ENCODE data around the gene ABCA7. TPM values are rescaled to one million over a fixed set of nuclear protein-coding genes. Genes with fewer than 3 reads are reported as not detected.

The ABCA7 gene
- total and polyA plus RNA-seq, 7 donors = 1.8 to 25.1 (median 9.9) TPM

- Histone ChIP-seq H3K36me3 (peaks cover 0 to 4% (median under 1%) of the 10 kb centered on the region in 4 donors), H3K27me3 (peaks cover 40 to 93% (median 74%) of the 10 kb centered on the region in 3 donors), H3K27ac (no peak overlapping the region), H3K9me3 (no peaks in the 10 kb centered on the region), H3K4me3 (no peak overlapping the region), H3K4me1 (peaks cover 0 to 33% (median 25%) of the 10 kb centered on the region in 4 donors)
- intact Hi-C loops (cut with DNase I) = no loop called here
- WGBS, 2 donors = 45 to 65% methylated on average over 3 of the region's 3 CpGs
- TF ChIP-seq POLR2A (IDR thresholded peaks at IDR 0.05) (no peak), POLR2AphosphoS5 (IDR thresholded peaks at IDR 0.05) (no peak), EP300 (IDR thresholded peaks at IDR 0.05) (no peak)
- TF ChIP-seq, protein P1, sequence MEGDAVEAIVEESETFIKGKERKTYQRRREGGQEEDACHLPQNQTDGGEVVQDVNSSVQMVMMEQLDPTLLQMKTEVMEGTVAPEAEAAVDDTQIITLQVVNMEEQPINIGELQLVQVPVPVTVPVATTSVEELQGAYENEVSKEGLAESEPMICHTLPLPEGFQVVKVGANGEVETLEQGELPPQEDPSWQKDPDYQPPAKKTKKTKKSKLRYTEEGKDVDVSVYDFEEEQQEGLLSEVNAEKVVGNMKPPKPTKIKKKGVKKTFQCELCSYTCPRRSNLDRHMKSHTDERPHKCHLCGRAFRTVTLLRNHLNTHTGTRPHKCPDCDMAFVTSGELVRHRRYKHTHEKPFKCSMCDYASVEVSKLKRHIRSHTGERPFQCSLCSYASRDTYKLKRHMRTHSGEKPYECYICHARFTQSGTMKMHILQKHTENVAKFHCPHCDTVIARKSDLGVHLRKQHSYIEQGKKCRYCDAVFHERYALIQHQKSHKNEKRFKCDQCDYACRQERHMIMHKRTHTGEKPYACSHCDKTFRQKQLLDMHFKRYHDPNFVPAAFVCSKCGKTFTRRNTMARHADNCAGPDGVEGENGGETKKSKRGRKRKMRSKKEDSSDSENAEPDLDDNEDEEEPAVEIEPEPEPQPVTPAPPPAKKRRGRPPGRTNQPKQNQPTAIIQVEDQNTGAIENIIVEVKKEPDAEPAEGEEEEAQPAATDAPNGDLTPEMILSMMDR (IDR thresholded peaks at IDR 0.05) = no peak
- no peak for DNase-seq
Measured at GRCh38 chr19:999379-999719, 40.6 kb upstream of the ABCA7 start.

GRCh38 chr19:1000095-1000494 lies 39.8 kb upstream of the ABCA7 start, which contains the start of gene GRIN3B:
GRIN3B (plus strand) TSS chr19:1000419; CDS start chr19:1000438, 19 bp downstream.
- H3K4me1 ChIP-seq = peaks cover 0 to 33% (median 25%) of the 10 kb centered on the region in 4 donors
- peaks cover 40 to 85% (median 74%) of the 10 kb centered on the region in 3 donors for H3K27me3 ChIP-seq
- TF ChIP-seq EP300 (IDR thresholded peaks at IDR 0.05) = no peak
- TF ChIP-seq, protein P1 (IDR thresholded peaks at IDR 0.05) = peak in 2 of 4 experiments; percentile 24 to 26
- no peaks in the 10 kb centered on the region for H3K36me3 ChIP-seq
- H3K9me3 ChIP-seq = no peaks in the 10 kb centered on the region
- 1% methylated on average over 43 of the region's 43 CpGs for WGBS, 2 donors
- peak within 1 kb of the TSS in 2 of 4 donors; percentile 24 to 25 for H3K4me3 ChIP-seq
- no peak for DNase-seq
- intact Hi-C loops (cut with DNase I) = no loop called here
- no peak within 1 kb of the TSS for H3K27ac ChIP-seq

GRCh38 chr19:1000591-1001537 lies 39.0 kb upstream of the ABCA7 start:
- Histone ChIP-seq H3K4me3 (peak overlapping the region in 1 of 4 donors; percentile 10), H3K27me3 (peaks cover 40 to 78% (median 70%) of the 10 kb centered on the region in 3 donors), H3K9me3 (no peaks in the 10 kb centered on the region), H3K27ac (no peak overlapping the region), H3K4me1 (peaks cover 0 to 29% (median 24%) of the 10 kb centered on the region in 4 donors), H3K36me3 (no peaks in the 10 kb centered on the region)
- no peak for DNase-seq
- TF ChIP-seq POLR2A (IDR thresholded peaks at IDR 0.05) (no peak), POLR2AphosphoS5 (IDR thresholded peaks at IDR 0.05) (no peak), EP300 (IDR thresholded peaks at IDR 0.05) (no peak)
- TF ChIP-seq, protein P1 (IDR thresholded peaks at IDR 0.05) = no peak
- intact Hi-C loops (cut with DNase I) = no loop called here
- WGBS, 2 donors = 4 to 6% methylated on average over 73 of the region's 73 CpGs

GRCh38 chr19:1001538-1002166 lies 38.3 kb upstream of the ABCA7 start:
- intact Hi-C loops (cut with DNase I) = no loop called here
- Histone ChIP-seq H3K27ac (no peak overlapping the region), H3K9me3 (no peaks in the 10 kb centered on the region), H3K36me3 (no peaks in the 10 kb centered on the region), H3K27me3 (peaks cover 32 to 70% (median 63%) of the 10 kb centered on the region in 3 donors), H3K4me3 (no peak overlapping the region), H3K4me1 (peaks cover 0 to 21% (median 16%) of the 10 kb centered on the region in 4 donors)
- 4 to 10% methylated on average over 20 of the region's 20 CpGs for WGBS, 2 donors
- TF ChIP-seq POLR2AphosphoS5 (IDR thresholded peaks at IDR 0.05) = no peak
- no peak for TF ChIP-seq POLR2A (IDR thresholded peaks at IDR 0.05)
- TF ChIP-seq, protein P1 (IDR thresholded peaks at IDR 0.05) = peak; percentile 76 to 94 (median 80)
- TF ChIP-seq EP300 (IDR thresholded peaks at IDR 0.05) = no peak
- no peak for DNase-seq

All from sigmoid colon (tissue), 7 donors.